ENCODE results near the gene SPECC1L. TPM values are rescaled to one million over a fixed set of nuclear protein-coding genes. Genes with fewer than 3 reads are reported as not detected.

SPECC1L gene
- total and polyA plus RNA-seq, 9 donors, result 19.3 to 94.4 (median 66.3) TPM

DNA sequence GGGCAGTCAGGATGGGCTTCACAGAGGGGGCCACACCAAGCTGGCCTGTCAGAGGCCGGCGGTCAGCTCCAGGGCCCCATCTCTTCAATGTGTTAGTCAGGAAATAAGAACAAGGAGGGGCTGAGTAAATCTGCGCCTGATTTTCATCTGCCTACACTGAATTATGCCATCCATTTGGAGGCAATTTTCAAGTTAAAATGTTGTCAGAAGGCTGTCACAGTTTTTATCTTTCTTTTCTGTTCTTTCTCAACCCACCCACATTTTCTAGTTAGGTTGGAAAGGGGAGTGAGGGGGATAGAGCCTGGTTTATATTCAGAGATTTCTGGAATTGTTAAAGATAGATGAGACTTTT is 175.6 kb downstream of the SPECC1L start:
- no peaks in the 10 kb centered on the region for H3K9me3 ChIP-seq
- WGBS, 3 donors, result 92 to 99% (median 95%) methylated on average over 3 of the region's 3 CpGs
- no peaks in the 10 kb centered on the region for H3K36me3 ChIP-seq
- no peak overlapping the region for H3K27ac ChIP-seq
- intact Hi-C loops (cut with DNase I), result no loop called here
- TF ChIP-seq EP300 (IDR thresholded peaks at IDR 0.05) (no peak), POLR2A (IDR thresholded peaks at IDR 0.05) (no peak)
- TF ChIP-seq, protein P1, sequence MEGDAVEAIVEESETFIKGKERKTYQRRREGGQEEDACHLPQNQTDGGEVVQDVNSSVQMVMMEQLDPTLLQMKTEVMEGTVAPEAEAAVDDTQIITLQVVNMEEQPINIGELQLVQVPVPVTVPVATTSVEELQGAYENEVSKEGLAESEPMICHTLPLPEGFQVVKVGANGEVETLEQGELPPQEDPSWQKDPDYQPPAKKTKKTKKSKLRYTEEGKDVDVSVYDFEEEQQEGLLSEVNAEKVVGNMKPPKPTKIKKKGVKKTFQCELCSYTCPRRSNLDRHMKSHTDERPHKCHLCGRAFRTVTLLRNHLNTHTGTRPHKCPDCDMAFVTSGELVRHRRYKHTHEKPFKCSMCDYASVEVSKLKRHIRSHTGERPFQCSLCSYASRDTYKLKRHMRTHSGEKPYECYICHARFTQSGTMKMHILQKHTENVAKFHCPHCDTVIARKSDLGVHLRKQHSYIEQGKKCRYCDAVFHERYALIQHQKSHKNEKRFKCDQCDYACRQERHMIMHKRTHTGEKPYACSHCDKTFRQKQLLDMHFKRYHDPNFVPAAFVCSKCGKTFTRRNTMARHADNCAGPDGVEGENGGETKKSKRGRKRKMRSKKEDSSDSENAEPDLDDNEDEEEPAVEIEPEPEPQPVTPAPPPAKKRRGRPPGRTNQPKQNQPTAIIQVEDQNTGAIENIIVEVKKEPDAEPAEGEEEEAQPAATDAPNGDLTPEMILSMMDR (IDR thresholded peaks at IDR 0.05), result no peak
- H3K4me3 ChIP-seq, result no peak overlapping the region
- no peak for DNase-seq
- no peaks in the 10 kb centered on the region for H3K27me3 ChIP-seq
- H3K4me1 ChIP-seq (ENCODE audit: insufficient read depth), result peaks cover 3% of the 10 kb centered on the region

DNA sequence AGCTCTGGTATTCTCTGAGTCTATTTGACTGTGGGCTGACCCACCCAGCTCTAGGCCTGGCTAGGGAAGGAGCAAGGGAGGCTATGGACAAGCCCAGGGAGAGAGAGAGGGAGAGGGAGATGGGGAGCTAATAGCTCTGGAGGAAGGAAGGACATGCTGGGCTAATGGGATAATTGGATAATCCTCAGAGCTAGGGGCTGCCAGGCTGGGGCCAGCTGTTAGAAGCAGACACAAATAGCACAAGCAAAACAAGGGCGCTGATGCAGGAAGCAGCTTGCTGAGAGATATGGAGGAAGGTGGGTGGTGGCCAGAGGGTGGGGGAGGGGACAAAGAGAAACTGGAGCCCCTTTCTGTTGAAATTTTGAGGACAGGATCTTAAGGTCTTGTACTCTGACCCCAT is 180.0 kb downstream of the SPECC1L start:
- intact Hi-C loops (cut with DNase I), result no loop called here
- no peaks in the 10 kb centered on the region for H3K9me3 ChIP-seq
- H3K27ac ChIP-seq, result no peak overlapping the region
- no peak overlapping the region for H3K4me3 ChIP-seq
- no peaks in the 10 kb centered on the region for H3K36me3 ChIP-seq
- WGBS, 3 donors, result 13 to 31% (median 26%) methylated on average over 1 of the region's 1 CpG
- no peaks in the 10 kb centered on the region for H3K27me3 ChIP-seq
- TF ChIP-seq EP300 (IDR thresholded peaks at IDR 0.05), result no peak
- TF ChIP-seq POLR2A (IDR thresholded peaks at IDR 0.05), result no peak
- DNase-seq, result peak in 1 of 5 donors; percentile 8
- H3K4me1 ChIP-seq (ENCODE audit: insufficient read depth), result peaks cover 13% of the 10 kb centered on the region

GRCh38 chr22:24451162-24451561 is 180.5 kb downstream of the SPECC1L start:
- no peak for DNase-seq
- intact Hi-C loops (cut with DNase I), result no loop called here
- H3K4me3 ChIP-seq, result no peak overlapping the region
- H3K9me3 ChIP-seq, result no peaks in the 10 kb centered on the region
- no peak overlapping the region for H3K27ac ChIP-seq
- TF ChIP-seq POLR2A (IDR thresholded peaks at IDR 0.05) (no peak), EP300 (IDR thresholded peaks at IDR 0.05) (no peak)
- TF ChIP-seq, protein P1 (IDR thresholded peaks at IDR 0.05), result no peak
- H3K4me1 ChIP-seq (ENCODE audit: insufficient read depth), result peaks cover 15% of the 10 kb centered on the region
- H3K36me3 ChIP-seq, result no peaks in the 10 kb centered on the region
- no peaks in the 10 kb centered on the region for H3K27me3 ChIP-seq

GRCh38 chr22:24453853-24454252 is 183.2 kb downstream of the SPECC1L start:
- no peak overlapping the region for H3K4me3 ChIP-seq
- TF ChIP-seq, protein P1 (IDR thresholded peaks at IDR 0.05), result no peak
- TF ChIP-seq EP300 (IDR thresholded peaks at IDR 0.05) (no peak), POLR2A (IDR thresholded peaks at IDR 0.05) (no peak)
- H3K9me3 ChIP-seq, result no peaks in the 10 kb centered on the region
- H3K4me1 ChIP-seq (ENCODE audit: insufficient read depth), result peaks cover 19% of the 10 kb centered on the region
- 73 to 89% (median 86%) methylated on average over 1 of the region's 1 CpG for WGBS, 3 donors
- H3K36me3 ChIP-seq, result no peaks in the 10 kb centered on the region
- DNase-seq, result no peak
- no peaks in the 10 kb centered on the region for H3K27me3 ChIP-seq
- H3K27ac ChIP-seq, result no peak overlapping the region
- intact Hi-C loops (cut with DNase I), result no loop called here

- peak overlapping the region in 1 of 2 donors; percentile 11 for H3K27ac ChIP-seq
- H3K27me3 ChIP-seq, result no peaks in the 10 kb centered on the region
- WGBS, 3 donors, result 17 to 25% (median 24%) methylated on average over 4 of the region's 4 CpGs
- TF ChIP-seq, protein P1 (IDR thresholded peaks at IDR 0.05), result no peak
- no peak for TF ChIP-seq EP300 (IDR thresholded peaks at IDR 0.05)
- TF ChIP-seq POLR2A (IDR thresholded peaks at IDR 0.05), result no peak
- H3K4me1 ChIP-seq (ENCODE audit: insufficient read depth), result peaks cover 19% of the 10 kb centered on the region
- no peaks in the 10 kb centered on the region for H3K9me3 ChIP-seq
- intact Hi-C loops (cut with DNase I), result no loop called here
- no peaks in the 10 kb centered on the region for H3K36me3 ChIP-seq
- H3K4me3 ChIP-seq, result no peak overlapping the region
- peak in 3 of 5 donors; percentile 55 to 63 (median 57) for DNase-seq
These were observed 184.4 kb downstream of the SPECC1L start for GRCh38 chr22:24455039-24455438.
